Measurements from ENCODE around the gene RGS18.

DNA sequence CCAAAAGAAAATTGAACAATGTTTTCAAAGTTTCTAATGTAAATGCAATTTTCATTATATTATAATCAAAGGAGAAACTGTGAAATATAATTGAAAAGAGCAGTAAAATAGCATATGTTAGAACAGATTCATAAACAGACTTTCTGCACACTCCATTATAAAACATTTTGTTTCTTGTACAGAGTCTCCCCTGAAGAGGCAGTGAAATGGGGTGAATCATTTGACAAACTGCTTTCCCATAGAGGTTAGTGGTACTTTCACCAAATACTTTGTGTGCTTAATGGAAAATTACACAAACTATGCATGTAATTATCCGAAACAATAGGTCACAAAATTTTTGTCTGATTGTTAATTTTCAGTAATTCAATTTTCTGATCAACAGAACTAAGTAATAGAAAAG, 1.9 kb downstream of the RGS18 start:
- TF ChIP-seq CTCF (tag by site-specific recombination; IDR thresholded peaks at IDR 0.05) (no peak), SP2 (tag by site-specific recombination; IDR thresholded peaks at IDR 0.05) (no peak), TCF7L2 (IDR thresholded peaks at IDR 0.05; ENCODE audit: borderline replicate concordance, low read depth, low read length) (no peak), ZNF121 (tag by site-specific recombination; IDR thresholded peaks at IDR 0.05) (no peak), ZNF23 (tag by site-specific recombination; IDR thresholded peaks at IDR 0.05; ENCODE audit: borderline replicate concordance) (no peak), ZNF530 (tag by site-specific recombination; IDR thresholded peaks at IDR 0.05; ENCODE audit: low read depth) (no peak), ZNF660 (tag by site-specific recombination; IDR thresholded peaks at IDR 0.05) (no peak), ZNF629 (tag by site-specific recombination; IDR thresholded peaks at IDR 0.05) (no peak), MYNN (tag by site-specific recombination; IDR thresholded peaks at IDR 0.05; ENCODE audit: borderline replicate concordance) (no peak)
